Neuronal stem cell (in vitro differentiated cells): ENCODE measurements around the gene MYO9A.
A peak's percentile ranks its signal among the peaks of the same experiment; 100 is the strongest.

Experiments used
- DNase-seq: peaks from one replicate; pipeline ENCODE4 v3.0.0-alpha.2; 2013; ENCODE audit warnings: low spot score
- H2AFZ ChIP-seq: one replicate; pipeline ENCODE4 v1.6.1; 2013; ENCODE audit warnings: mild to moderate bottlenecking, low read length, inconsistent platforms
- H2AK5ac ChIP-seq: 2 replicates; pipeline ENCODE4 v1.6.1; 2013; ENCODE audit warnings: low read depth, mild to moderate bottlenecking, inconsistent platforms, low read length, moderate library complexity, mixed read lengths
- H2BK120ac ChIP-seq: 2 replicates; pipeline ENCODE4 v1.6.1; 2013; ENCODE audit warnings: low read depth, mild to moderate bottlenecking, inconsistent platforms, low read length, moderate library complexity, mixed read lengths
- H2BK12ac ChIP-seq: one replicate; pipeline ENCODE4 v1.6.1; 2013; ENCODE audit warnings: low read length, inconsistent platforms
- H2BK15ac ChIP-seq: 2 replicates; pipeline ENCODE4 v1.6.1; 2013; ENCODE audit warnings: mild to moderate bottlenecking, low read length, inconsistent platforms, mixed read lengths
- H2BK5ac ChIP-seq: one replicate; pipeline ENCODE4 v1.6.1; 2013; ENCODE audit warnings: inconsistent platforms, mild to moderate bottlenecking, low read length, moderate library complexity
- H3K14ac ChIP-seq: one replicate; pipeline ENCODE4 v1.6.1; 2013; ENCODE audit warnings: low read length, inconsistent platforms
- H3K18ac ChIP-seq: 2 replicates; pipeline ENCODE4 v1.6.1; 2013; ENCODE audit warnings: low read length, inconsistent platforms
- H3K23ac ChIP-seq: 2 replicates; pipeline ENCODE4 v1.6.1; 2013; ENCODE audit warnings: low read depth, mild to moderate bottlenecking, mixed read lengths, low read length, inconsistent platforms; ENCODE audit not compliant: poor library complexity
- H3K27ac ChIP-seq: replicated peaks from 3 replicates; pipeline ENCODE4 v1.5.1; 2013; ENCODE audit warnings: low read length, inconsistent platforms
- H3K27me3 ChIP-seq, 3 experiments: 2 replicates each; pipeline ENCODE4 v1.6.1; 2013; ENCODE audit warnings: low read length in 3 of 3, mild to moderate bottlenecking in 2 of 3, inconsistent platforms in 1 of 3, low read depth in 1 of 3, mixed read lengths in 1 of 3, moderate library complexity in 1 of 3; ENCODE audit not compliant: control insufficient read depth in 3 of 3, insufficient read depth in 3 of 3
- H3K36me3 ChIP-seq, 2 donors: replicated peaks in 1 of 2; 2 replicates each; pipeline ENCODE4 v1.6.1; 2013; ENCODE audit warnings: low read length in 2 of 2; ENCODE audit not compliant: control insufficient read depth in 2 of 2, insufficient read depth in 2 of 2
- H3K4ac ChIP-seq: 2 replicates; pipeline ENCODE4 v1.6.1; 2013; ENCODE audit warnings: inconsistent platforms, mild to moderate bottlenecking, low read length, moderate library complexity
- H3K4me1 ChIP-seq, 2 donors: 1 replicate in 1 of 2; 2 replicates in 1 of 2; pipeline ENCODE4 v1.6.1; 2013; ENCODE audit warnings: low read length in 2 of 2, low read depth in 1 of 2; ENCODE audit not compliant: control insufficient read depth in 2 of 2, insufficient read depth in 1 of 2
- H3K4me2 ChIP-seq: one replicate; pipeline ENCODE4 v1.6.1; 2013; ENCODE audit warnings: mild to moderate bottlenecking, low read length, inconsistent platforms; ENCODE audit not compliant: insufficient read depth, poor library complexity, severe bottlenecking
- H3K4me3 ChIP-seq, 2 donors: 2 replicates each; pipeline ENCODE4 v1.5.1; 2013; ENCODE audit warnings: low read length in 2 of 2, mild to moderate bottlenecking in 2 of 2, inconsistent platforms in 1 of 2, moderate library complexity in 1 of 2
- H3K79me1 ChIP-seq: one replicate; pipeline ENCODE4 v1.6.1; 2013; ENCODE audit warnings: low read depth, mild to moderate bottlenecking, inconsistent platforms, low read length, moderate library complexity
- H3K9ac ChIP-seq: one replicate; pipeline ENCODE4 v1.6.1; 2013; ENCODE audit warnings: mild to moderate bottlenecking, low read depth, low read length, inconsistent platforms; ENCODE audit not compliant: poor library complexity
- H3K9me3 ChIP-seq, 2 donors: replicated peaks in 1 of 2; 2 replicates each; pipeline versions ENCODE3 to v1.6.1; 2013; ENCODE audit warnings: low read length in 2 of 2, mild to moderate bottlenecking in 2 of 2, inconsistent platforms in 1 of 2, low read depth in 1 of 2, mixed read lengths in 1 of 2, moderate library complexity in 1 of 2; ENCODE audit not compliant: control insufficient read depth in 2 of 2, insufficient read depth in 1 of 2
- H4K8ac ChIP-seq: one replicate; pipeline ENCODE4 v1.6.1; 2013; ENCODE audit warnings: low read depth, mild to moderate bottlenecking, inconsistent platforms, low read length, moderate library complexity
- H4K91ac ChIP-seq: one replicate; pipeline ENCODE4 v1.6.1; 2013; ENCODE audit warnings: low read length, low read depth, mild to moderate bottlenecking, inconsistent platforms; ENCODE audit not compliant: poor library complexity
- WGBS, 2 donors: extraction: QIAGEN DNeasy Blood & Tissue Kit; methylation state at CpG; one replicate each; pipeline ENCODE4 v1.1.7; 2013; ENCODE audit warnings: missing lambda C conversion rate in 2 of 2, mixed read lengths in 1 of 2; ENCODE audit not compliant: insufficient read length in 2 of 2, insufficient replicate concordance in 1 of 2; ENCODE audit errors: extremely low coverage in 2 of 2; 5-methylcytosine and 5-hydroxymethylcytosine counted together

MYO9A gene

DNA sequence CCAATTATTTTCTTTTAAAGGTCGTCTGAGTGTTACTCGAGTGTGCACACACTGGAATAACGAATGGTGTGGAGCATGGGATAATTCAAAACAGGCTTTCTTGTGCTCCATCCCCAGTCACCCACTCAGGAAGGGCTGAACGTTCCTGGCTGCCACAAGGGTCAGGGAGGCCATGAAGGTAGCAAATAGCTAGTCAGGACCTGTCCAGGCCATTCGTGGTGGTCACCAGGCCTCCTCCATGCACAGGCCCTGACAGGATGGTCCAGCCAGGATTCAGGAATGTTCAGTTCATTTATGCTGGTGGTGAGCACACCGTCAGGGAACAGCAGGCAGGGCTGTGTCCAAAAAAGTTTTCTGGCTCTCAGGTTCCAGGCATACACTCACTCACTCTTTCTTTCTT, 319.3 kb downstream of the MYO9A start:
- H3K4me3 ChIP-seq: no peak overlapping the region

GRCh38 chr15:71792521-71792920, 325.4 kb downstream of the MYO9A start:
- Histone ChIP-seq H2AK5ac (no peak overlapping the region), H4K8ac (no peak overlapping the region), H2BK120ac (no peak overlapping the region), H3K79me1 (no peaks in the 10 kb centered on the region), H3K4me2 (no peak overlapping the region), H3K4me1 (no peaks in the 10 kb centered on the region), H3K14ac (no peak overlapping the region), H3K27me3 (no peaks in the 10 kb centered on the region), H3K23ac (no peak overlapping the region), H2BK15ac (no peak overlapping the region), H3K18ac (no peak overlapping the region), H2BK5ac (no peak overlapping the region), H3K4me3 (no peak overlapping the region), H4K91ac (no peak overlapping the region), H3K27ac (no peak overlapping the region), H2BK12ac (no peak overlapping the region), H3K36me3 (peaks cover 0 to 1% of the 10 kb centered on the region in 2 donors), H3K9ac (no peak overlapping the region), H3K4ac (no peak overlapping the region), H3K9me3 (no peaks in the 10 kb centered on the region), H2AFZ (no peak overlapping the region)
- no peak for DNase-seq
- no CpG with 5 or more reads among the region's 2 CpGs for WGBS, 2 donors

More for the DNA sequence above, 319.3 kb downstream of the MYO9A start:
- WGBS, 2 donors: no CpG with 5 or more reads among the region's 6 CpGs
- Histone ChIP-seq H3K4me2 (no peak overlapping the region), H2AK5ac (no peak overlapping the region), H3K14ac (no peak overlapping the region), H3K23ac (no peak overlapping the region), H3K27ac (no peak overlapping the region), H3K4ac (no peak overlapping the region), H3K18ac (no peak overlapping the region), H3K27me3 (no peaks in the 10 kb centered on the region), H2AFZ (no peak overlapping the region), H2BK12ac (no peak overlapping the region), H2BK120ac (no peak overlapping the region), H4K8ac (no peak overlapping the region), H4K91ac (no peak overlapping the region), H3K9ac (no peak overlapping the region), H3K4me1 (peaks cover 0 to 3% of the 10 kb centered on the region in 2 donors), H3K79me1 (no peaks in the 10 kb centered on the region), H3K9me3 (no peaks in the 10 kb centered on the region), H3K36me3 (no peaks in the 10 kb centered on the region), H2BK15ac (no peak overlapping the region), H2BK5ac (no peak overlapping the region)
- no peak for DNase-seq

DNA sequence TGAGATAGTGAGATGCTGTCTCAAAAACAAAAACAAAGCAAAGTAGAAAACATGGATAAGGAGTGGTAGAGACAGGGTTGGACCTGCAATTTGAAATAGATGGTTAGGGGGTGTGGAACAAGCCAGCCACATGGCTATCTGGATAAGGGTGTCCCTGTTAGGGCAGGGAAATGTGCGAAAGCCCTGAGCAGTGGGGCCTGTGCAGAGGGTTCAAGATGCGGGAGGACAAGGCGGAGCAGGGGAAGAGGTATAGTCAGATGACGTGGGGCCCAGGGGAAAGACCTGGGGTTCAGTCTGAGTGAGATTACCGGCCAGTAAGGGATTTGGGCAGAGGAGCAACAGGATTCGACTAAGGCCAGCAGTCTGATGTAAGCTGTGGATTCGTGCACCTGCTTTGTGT, 326.0 kb downstream of the MYO9A start:
- Histone ChIP-seq H3K9ac (no peak overlapping the region), H3K18ac (no peak overlapping the region), H2BK5ac (no peak overlapping the region), H3K27me3 (no peaks in the 10 kb centered on the region), H3K36me3 (peaks cover 0 to 1% of the 10 kb centered on the region in 2 donors), H3K4me2 (no peak overlapping the region), H3K23ac (no peak overlapping the region), H2BK12ac (no peak overlapping the region), H4K91ac (no peak overlapping the region), H3K79me1 (no peaks in the 10 kb centered on the region), H2BK15ac (no peak overlapping the region), H3K14ac (no peak overlapping the region), H2AFZ (no peak overlapping the region), H3K9me3 (no peaks in the 10 kb centered on the region), H3K4ac (no peak overlapping the region), H3K4me1 (no peaks in the 10 kb centered on the region), H2BK120ac (no peak overlapping the region), H4K8ac (no peak overlapping the region), H3K4me3 (no peak overlapping the region), H2AK5ac (no peak overlapping the region), H3K27ac (no peak overlapping the region)
- WGBS, 2 donors: no CpG with 5 or more reads among the region's 7 CpGs
- no peak for DNase-seq

DNA sequence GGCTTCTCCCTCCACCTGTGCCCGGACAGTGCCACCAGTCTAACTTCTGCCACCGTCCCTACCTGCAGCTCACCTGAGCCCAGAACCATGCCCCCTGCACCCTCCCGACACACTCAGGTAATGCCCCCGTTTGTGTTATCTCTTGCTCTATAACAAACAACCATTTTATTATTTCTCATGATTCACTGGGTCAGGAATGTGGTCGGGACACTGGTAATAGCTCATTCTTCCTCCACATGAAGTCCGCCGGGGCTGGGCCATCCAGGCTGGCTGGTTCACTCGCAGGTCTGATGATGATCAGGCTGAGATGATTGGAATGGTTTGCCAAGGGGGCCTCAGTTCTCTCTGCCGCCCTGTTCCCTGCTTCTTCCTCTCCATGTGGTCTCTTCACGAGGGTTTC, 327.9 kb downstream of the MYO9A start:
- Histone ChIP-seq H2AFZ (no peak overlapping the region), H3K4ac (no peak overlapping the region), H4K91ac (no peak overlapping the region), H3K4me3 (no peak overlapping the region), H3K9ac (no peak overlapping the region), H3K23ac (no peak overlapping the region), H3K9me3 (no peaks in the 10 kb centered on the region), H2BK120ac (no peak overlapping the region), H3K18ac (no peak overlapping the region), H3K4me1 (no peaks in the 10 kb centered on the region), H4K8ac (no peak overlapping the region), H3K27me3 (no peaks in the 10 kb centered on the region), H2BK5ac (no peak overlapping the region), H3K27ac (no peak overlapping the region), H2BK15ac (no peak overlapping the region), H2AK5ac (peak overlapping the region; percentile 9), H3K36me3 (peaks cover 0 to 1% of the 10 kb centered on the region in 2 donors), H2BK12ac (no peak overlapping the region), H3K79me1 (no peaks in the 10 kb centered on the region), H3K14ac (no peak overlapping the region), H3K4me2 (no peak overlapping the region)
- DNase-seq: no peak
- no CpG with 5 or more reads among the region's 10 CpGs for whole genome bisulfite sequencing, 2 donors
